SW 1271 (cell line): ENCODE data around the gene NFIL3.
A peak's percentile ranks its signal among the peaks of the same experiment; 100 is the strongest.
"Not testable (repeated sequence)": the region's sequence is repeated elsewhere in the genome, so short reads cannot be mapped to it uniquely, and the experiment has no call there.

Source experiments
- DNase-seq, 2 experiments: peaks; one replicate each; lab custom pipeline; 2025; lab: John Stamatoyannopoulos, UW

The NFIL3 gene

DNA sequence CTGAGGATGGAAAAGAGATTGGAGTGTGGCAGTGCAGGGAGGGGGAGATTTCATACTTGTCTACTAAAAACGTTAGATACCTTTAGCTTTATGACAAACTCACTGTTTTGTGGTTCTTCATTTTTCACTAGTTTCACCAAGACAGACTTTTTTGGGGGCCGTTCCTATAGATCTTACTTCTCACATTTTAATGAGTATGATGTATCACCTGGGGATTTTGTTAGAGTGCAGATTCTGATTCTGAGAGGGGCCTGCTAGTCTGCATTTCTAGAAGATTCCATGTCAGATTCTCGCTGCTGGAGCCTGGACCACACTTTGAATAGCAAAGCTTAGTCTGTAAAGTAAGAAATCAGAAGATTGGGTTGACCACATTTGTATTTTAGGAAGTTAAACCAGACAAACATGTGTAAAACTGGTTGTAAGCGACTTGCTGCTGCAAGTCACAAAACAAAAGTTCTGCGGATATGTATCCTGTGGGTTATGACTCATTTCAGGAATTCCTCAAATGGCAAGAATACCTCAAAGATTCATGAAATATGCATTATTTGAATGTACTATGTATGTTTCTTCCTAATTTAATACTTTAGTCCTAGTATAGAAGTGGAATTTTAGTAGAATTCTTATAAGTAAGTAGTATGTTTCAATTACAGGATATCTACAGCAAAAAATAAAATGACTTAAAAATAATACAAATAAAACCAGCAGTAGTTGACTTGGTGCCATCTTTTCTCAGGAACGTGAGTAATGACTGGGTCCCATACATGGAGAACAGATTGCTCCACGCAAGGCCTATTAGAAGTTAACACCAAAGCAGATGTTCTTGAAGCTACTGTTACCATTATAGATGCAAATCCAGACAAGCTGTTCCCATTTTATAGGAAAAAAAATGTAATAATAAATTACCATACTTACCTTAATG, 27.8 kb downstream of the NFIL3 start:
- peak in 1 of 2 experiments; percentile 65 for DNase-seq

DNA sequence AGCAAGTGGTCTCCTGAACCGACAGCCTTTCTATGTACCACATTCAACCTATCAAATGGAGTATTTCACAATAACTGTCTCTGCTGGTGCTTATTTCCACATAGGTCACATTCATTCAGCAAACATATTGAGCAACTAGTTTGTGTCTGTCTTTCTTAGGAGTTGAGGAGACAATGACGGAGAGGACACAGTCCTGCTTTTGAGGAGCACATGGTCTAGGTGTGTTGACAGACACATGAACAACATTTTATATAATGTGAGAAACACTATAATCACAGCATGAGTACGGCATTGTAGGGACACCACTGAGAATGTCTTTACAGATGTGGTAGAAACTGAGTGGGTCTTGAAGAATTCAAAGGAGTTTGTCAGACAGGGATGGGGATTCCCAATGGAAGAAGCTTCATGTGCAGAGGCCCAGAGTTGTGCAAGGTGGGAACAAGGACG, 28.5 kb downstream of the NFIL3 start:
- DNase-seq = no peak

DNA sequence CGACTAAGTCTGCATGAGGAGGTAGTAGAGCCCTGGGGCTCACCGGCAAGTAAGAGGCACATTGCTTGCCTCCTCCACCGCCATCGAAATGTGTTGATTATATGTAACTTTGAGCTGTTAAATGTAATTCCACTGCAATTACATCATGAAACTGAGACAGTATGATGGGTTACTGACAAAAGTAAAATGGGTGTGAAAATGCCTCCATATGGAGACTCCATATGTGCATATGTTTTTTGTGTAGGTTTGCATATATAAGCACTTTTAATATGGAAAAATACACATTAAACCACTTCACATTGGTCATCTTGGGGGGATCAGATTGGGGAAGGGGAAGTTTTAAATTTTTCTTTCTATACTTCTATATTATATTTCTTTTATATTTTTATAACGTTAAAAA, 29.8 kb downstream of the NFIL3 start:
- no peak for DNase-seq

DNA sequence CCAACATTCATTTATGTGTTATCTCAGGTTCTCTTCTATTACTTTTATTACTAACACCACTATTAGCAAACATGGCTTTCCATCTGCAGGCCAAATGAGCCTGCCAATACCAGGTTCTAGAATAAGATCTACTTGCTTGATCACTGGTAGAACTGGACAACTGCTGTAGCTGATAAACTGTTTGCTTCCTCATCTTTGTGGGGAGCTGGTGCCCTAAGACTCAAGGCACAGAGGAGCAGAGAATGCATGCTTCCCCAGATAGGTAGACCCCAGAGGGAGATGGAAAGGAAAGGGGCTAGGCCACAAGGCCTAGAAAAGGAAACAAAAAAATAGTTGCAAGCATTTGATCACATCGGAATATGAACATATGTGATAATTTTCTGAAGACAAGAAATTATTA, 31.2 kb downstream of the NFIL3 start:
- no peak for DNase-seq

DNA sequence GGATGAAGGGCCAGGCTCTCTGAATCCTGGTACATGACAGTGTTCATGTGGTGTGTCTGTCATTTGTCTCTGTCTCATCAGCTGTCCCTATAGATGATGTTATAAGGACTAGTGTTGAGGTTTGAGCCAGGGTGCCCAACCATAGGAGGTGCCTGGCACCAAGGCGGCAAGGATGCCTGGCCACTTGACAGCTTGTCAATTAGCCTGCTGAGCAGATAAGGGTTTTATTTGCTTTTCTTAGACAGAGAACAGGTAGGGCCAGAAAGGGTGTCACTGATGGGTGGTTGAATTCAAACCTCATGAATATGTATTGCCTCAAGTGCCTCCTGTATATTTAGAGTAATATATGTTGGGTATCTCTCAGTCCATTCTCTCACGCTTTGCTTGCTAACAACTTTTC, 31.8 kb downstream of the NFIL3 start:
- DNase-seq = no peak

DNA sequence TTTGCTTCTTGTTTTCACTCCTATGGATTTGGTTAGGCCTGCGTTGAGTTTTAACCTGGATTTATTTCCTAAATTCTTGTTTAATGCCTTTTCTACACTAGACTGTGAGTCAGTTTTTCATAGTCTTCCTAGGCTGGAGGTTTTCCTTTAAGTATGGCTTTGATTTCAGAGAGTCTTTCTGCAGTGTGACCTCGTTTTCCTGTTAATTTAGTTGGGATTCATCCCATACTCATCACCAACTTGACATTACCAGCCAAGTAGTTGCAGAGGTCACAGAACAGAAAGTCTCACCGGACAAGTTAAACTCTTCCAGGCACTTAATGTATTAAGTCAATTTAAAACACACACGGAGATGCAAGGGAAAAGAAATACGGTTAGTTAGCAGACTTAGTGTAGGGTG, 32.2 kb downstream of the NFIL3 start:
- DNase-seq = no peak

DNA sequence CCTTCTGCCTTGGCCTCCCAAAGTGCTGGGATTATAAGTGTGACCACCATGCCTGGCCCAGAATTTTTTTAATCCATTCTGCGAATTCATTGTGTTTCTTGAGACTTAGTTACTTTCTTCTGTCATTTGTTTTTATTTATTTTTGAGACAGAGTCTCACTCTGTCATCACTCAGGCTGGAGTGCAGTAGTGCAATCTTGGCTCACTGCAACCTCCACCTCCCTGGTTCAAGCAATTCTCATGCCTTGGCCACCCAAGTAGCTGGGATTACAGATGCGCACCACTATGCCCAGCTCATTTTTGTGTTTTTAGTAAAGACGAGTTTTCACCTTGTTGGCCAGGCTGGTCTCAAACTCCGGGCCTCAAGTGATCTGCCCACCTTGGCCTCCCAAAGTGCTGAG, 33.9 kb downstream of the NFIL3 start:
- not testable (repeated sequence) for DNase-seq

DNA sequence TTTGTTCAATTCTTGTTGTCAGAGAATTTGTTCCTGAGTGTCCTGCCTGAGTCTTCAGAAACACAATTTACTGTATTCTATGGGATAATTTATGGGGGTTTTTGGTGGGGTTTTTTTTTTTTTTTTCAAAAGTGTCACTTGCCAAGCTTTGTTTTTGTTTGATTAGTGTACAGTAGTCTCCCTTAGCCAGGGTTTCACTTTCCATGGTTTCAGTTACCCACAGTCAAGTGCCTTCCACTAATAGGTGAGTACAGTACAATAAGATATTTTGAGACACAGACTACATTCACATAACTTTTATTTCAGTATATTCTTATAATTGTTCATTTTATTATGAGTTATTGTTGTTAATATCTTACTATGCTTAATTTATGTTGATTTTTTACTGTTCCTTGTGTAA, 36.9 kb downstream of the NFIL3 start:
- no peak for DNase-seq

DNA sequence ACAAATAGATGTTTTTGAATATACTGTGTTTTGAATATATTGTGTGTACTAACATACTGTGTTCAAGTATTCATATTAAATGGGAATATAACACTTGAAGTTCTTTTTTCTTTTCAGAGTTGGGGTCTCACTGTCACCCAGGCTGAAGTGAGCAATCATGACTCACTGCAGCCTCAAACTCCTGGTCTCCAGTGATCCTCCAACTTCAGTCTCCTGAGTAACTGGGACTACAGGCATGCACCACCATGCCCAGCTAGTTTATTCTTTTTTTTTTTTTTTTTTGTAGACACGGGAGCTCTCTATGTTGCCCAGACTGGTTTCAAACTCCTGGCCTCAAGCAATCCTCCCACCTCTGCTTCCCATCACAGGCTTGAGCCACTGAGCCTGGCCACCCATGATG, 38.7 kb downstream of the NFIL3 start:
- no peak for DNase-seq

DNA sequence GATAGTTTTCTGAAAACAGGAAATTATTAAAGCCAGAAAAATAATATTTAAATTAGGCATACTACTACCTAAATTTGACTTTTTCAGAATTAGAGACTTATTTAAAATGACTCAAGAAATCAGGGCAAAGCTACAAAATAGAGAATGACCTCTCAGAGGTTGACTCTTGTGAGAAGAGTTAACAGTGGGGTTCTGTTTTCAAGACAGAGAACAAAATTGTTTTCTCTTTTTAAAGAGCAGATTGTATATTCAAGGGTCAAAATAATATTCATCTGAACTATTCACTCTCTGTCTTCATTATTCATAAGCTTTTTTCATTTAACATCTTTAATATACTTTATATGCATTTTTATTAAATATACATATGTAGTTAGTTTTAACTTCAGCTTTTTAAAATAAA, 40.1 kb downstream of the NFIL3 start:
- DNase-seq = no peak

DNA sequence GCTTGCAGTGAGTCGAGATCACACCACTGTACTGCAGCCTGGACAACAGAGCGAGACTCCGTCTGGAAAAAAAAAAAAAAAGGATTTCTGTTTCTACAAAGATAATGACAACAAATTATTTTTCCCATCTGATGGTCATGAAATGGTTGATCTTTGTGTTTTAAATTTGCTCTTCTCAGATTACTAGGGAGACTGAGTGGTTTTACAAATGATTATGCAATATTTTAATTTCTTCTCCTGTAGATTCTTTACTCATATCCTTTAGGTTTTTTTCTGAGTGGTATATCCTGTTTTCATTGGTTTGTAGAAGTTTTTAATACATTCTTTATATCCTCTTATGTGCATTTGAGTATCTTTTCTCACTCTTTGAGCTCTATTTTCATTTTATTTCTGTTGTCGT, 41.3 kb downstream of the NFIL3 start:
- DNase-seq = no peak

DNA sequence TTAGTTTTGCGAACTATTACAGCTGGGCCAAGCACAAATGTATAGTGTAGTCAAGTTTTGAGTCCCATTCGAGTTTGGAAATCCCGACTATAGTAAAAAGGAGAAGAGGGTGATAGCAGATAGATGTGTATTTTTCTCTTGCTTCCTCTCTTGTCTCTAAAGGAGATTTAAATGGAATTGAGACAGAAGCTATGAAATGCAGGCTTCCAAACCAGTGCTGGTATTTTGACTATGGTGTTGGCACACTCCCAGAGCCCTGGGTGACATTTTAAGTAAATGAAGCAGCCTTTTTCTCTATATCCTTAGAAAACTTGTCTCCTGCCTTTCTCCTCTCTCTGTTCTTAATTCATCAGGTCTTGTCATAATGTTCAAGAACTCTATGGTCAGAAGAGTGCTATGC, 44.2 kb downstream of the NFIL3 start:
- no peak for DNase-seq

DNA sequence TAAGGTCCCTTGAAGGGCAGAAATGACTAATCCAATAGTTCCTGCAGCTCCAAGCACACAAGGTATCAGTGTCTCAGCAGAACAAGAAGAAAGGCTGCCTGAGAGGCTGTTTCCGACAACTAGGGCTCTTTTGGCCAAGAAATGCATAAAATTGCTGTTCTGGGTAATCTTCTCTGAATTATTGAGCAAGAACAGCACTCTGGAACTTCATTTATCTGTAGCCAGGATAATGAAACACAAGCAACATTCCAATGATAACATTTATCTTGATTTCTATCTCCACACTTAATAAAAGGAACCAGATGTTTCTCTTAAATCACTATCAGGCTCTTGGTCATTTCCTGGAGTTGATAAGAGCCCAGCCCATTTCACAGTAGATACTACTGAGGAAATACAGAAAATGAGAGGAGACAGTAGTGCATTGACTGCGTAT, 44.9 kb downstream of the NFIL3 start:
- no peak for DNase-seq

DNA sequence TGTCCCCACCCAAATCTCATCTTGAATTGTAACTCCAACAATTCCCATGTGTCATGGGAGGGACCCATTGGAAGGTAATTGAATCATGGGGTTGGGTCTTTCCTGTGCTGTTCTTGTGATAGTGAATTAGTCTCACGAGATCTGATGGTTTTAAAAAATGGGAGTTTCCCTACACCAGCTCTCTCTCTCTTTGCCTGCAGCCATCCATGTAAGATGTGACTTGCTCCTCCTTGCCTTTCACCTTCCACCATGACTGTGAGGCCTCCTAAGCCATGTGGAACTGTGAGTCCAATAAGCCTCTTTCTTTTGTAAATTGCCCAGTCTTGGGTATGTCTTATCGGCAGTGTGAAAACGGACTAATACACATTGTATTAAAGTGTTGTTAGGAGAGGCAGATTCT, 45.6 kb downstream of the NFIL3 start:
- DNase-seq = not testable (repeated sequence)

DNA sequence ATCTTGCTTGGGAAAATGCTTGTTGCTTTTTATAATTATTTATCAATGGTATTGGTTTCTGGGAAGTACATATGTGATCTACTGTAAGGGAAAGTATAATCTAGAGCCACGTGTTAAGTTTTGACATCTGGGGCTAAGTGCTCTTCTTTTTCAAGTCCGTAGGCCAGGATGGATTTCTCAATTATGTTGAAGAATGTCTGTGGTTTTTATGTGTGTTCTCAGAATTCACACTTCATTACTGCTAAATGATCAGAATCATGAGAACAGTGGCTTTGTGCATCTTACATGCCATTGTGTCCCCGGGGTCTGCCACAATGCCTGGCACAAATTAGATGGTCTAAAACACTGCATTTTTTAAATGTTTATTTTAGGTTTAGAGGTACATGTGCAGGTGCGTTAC, 47.4 kb downstream of the NFIL3 start:
- DNase-seq = no peak

DNA sequence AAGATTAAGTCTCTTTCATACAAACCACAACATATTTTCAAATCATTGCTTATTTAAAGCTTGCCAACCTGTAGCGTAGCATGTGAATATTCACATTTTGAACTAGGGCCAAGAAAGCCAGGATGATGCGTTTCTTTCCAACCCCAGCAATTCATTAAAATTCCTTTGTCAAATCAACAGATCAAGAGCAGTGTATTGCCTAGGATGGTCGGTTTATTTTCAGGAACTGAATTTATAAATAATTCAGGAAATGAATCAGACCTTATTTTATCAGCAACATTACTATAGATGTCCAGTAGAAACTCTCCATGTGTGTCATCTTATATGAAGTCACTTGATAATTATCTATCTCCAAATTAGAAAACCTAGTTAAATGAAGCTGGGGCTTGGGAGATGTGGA, 48.7 kb downstream of the NFIL3 start:
- no peak for DNase-seq

DNA sequence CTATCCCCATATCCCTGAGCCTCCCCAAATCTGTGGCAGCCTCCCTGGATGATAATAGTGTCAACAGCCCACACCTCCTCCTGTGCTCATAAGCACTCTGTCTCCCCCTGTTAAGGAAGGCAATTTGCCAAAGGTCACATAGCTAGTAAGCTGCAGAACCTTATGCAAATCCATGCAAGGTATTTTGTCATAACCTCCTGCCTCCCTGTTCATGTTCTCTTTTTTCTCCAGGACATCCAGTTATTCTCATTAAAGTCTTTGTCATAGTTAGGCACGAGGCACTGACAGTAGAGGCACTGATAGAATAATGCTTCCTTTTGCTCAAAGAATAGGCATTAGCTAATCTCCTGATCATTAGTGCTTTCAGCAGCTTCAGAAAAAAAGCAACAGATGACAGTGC, 51.7 kb downstream of the NFIL3 start:
- DNase-seq = no peak

DNA sequence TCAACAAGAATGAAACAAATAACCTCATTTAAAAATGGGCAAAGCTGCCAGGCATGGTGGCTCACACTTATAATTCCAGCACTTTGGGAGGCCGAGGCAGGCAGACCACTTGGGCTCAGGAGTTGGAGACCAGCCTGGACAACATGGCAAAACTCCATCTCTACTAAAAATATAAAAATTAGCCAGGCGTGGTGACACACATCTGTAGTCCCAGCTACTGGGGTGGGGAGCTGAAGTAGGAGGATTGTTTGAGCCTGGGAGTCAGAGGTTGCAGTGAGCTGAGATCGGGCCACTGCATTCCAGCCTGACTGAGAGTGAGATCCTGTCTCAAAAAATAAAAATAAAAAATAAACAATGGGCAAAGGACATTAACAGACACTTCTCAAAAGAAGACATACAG, 53.6 kb downstream of the NFIL3 start:
- not testable (repeated sequence) for DNase-seq

DNA sequence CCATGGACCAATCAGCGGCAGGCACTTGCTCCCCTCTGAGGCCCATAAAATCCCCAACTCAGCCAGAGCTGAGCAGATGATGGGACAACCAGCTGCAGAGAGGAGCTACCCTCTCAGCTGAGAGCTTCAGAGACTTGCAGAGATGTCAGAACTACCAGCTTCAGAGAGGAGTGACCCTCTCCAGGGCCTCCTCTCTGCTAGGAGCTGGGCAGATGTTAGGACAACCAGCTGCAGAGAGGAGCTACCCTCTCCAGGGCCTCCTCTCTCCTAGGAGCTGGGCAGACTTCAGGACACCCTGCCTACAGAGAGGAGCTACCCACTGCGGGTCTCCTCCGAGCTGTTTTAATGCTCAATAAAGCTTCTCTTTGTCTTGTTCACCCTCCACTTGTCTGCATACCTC, 58.9 kb downstream of the NFIL3 start:
- DNase-seq = no peak

DNA sequence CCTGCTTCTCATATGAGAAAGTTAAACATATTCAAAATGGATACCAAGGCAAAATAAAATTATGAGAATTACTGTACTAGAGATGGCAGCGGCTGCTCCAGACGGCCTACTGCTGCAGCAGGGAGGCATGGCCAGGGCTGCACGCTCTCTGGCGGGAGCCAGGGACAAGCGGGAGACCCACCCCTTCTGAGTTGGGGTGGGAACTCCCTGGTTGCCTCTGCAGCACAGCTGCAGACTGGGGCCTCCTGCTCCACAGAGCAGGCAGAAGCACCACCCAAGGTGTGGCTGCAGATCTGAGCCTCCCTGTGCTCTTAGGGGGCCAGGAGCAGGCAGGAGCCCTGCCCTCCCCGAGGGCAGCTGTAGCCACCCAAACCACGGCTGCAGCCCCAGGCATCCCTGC, 59.6 kb downstream of the NFIL3 start:
- no peak for DNase-seq

DNA sequence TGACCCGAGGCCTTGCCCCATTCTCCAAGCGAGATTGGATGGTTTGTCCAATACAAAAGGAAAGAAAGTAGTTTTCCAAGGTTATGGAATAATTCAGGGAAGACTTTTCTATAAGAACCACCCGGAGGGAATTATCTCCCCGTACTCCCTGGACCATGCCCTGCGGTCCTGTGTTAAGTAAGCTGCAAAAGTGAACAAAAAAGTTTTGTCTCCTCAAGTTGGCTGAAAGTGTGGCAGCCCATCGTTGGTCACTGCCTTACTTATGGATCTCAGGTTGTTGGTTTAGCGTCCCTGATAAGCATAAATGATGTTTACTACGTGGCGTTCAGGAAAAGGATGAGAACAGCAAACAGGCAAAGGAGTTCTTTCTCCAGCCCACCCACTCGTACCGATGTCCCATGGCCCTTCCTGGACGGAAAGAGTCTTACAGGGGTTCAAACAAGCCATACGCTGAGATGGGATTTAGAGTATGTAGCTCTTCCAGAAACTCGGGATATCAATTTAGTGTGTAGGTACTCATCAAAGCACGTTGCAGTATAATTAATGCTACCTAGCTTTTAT, 61.5 kb downstream of the NFIL3 start:
- no peak for DNase-seq

DNA sequence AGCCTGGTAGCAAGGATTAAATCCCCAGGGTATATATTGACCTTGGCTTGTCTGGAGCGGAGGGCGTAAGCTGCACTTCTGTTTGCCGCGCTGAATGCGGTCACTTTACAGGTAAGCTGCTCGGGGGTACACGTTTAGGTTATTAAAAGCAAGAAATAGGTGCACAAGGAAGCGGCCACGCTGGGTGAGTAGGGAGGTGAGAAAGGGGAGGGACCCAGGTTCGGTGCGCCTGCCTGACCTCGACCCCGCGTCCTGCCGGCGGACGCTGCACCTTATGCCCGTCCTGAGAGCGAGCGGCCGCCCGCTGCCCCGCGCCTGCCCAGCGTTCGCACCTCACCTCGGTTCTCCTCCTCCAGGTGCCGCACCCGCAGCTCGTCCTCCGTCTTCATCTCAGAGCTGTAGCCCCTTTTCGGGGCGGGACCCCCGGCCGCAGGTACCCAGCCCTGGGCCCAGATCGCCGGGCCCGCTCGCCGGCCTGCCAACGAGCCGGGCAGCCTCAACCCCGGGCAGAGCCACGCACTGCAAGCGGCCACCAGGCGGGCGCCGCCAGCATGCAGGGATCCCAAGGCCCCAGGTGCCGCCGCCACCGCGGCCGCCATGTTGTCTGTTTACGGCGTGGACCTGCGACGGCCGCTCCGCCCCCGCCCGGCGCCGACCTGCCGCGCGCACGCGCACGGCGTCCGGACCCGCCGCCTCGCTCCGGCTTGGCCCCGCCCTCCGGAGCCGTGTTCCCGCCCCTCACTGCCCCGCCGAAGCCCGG, 62.2 kb downstream of the NFIL3 start, which contains the start of gene AUH:
Gene AUH, minus strand, starts transcription at position 628 of the 760 bp plus-strand sequence. Its CDS starts 29 bp downstream, at position 599.
- DNase-seq = peak; percentile 45 to 68
